RWPE2 (cell line): ENCODE measurements around the gene KCNC1.

ENCODE experiments used
- ATAC-seq: fragments of 200-7000 bp; cut with Tn5 transposase; 3 replicates; pipeline ENCODE4 v1.9.1; 2021; ENCODE audit warnings: low read depth
- DNase-seq: peaks from one replicate; pipeline ENCODE4 v3.0.0-alpha.2; 2020; ENCODE audit warnings: low spot score
- H3K27ac ChIP-seq: fragments of 450-650 bp; 2 replicates; pipeline ENCODE4 v1.5.1; 2017; ENCODE audit warnings: mild to moderate bottlenecking; ENCODE audit not compliant: poor library complexity, severe bottlenecking
- H3K27me3 ChIP-seq: fragments of 250-450 bp; sonication (Bioruptor Pico); 2 replicates; pipeline ENCODE4 v1.5.1; 2021; ENCODE audit warnings: mild to moderate bottlenecking, moderate library complexity; ENCODE audit not compliant: insufficient read depth, poor library complexity, severe bottlenecking
- H3K36me3 ChIP-seq: fragments of 250-450 bp; sonication (Bioruptor Pico); 2 replicates; pipeline ENCODE4 v1.5.1; 2020; ENCODE audit warnings: low read depth, mild to moderate bottlenecking, moderate library complexity
- H3K4me1 ChIP-seq: fragments of 250-450 bp; sonication (Bioruptor Pico); 2 replicates; pipeline ENCODE4 v1.5.1; 2021; ENCODE audit warnings: mild to moderate bottlenecking, moderate library complexity; ENCODE audit not compliant: insufficient read depth, poor library complexity, severe bottlenecking
- H3K4me3 ChIP-seq: fragments of 250-450 bp; sonication (Bioruptor Pico); 2 replicates; pipeline ENCODE4 v1.5.1; 2021; ENCODE audit warnings: mild to moderate bottlenecking, moderate library complexity; ENCODE audit not compliant: severe bottlenecking
- H3K9me3 ChIP-seq: fragments of 250-450 bp; sonication (Bioruptor Pico); 2 replicates; pipeline ENCODE4 v1.5.1; 2021; ENCODE audit warnings: mild to moderate bottlenecking, moderate library complexity; ENCODE audit not compliant: severe bottlenecking
- TF ChIP-seq, protein P1 (sequence below): fragments of 450-650 bp; IDR thresholded peaks from one replicate; pipeline ENCODE4 v1.5.1; 2017; ENCODE audit warnings: mild to moderate bottlenecking, moderate library complexity; ENCODE audit not compliant: poor library complexity, severe bottlenecking

The KCNC1 gene

GRCh38 chr11:17696741-17697140 is 37.8 kb upstream of the KCNC1 start:
- TF ChIP-seq, protein P1, sequence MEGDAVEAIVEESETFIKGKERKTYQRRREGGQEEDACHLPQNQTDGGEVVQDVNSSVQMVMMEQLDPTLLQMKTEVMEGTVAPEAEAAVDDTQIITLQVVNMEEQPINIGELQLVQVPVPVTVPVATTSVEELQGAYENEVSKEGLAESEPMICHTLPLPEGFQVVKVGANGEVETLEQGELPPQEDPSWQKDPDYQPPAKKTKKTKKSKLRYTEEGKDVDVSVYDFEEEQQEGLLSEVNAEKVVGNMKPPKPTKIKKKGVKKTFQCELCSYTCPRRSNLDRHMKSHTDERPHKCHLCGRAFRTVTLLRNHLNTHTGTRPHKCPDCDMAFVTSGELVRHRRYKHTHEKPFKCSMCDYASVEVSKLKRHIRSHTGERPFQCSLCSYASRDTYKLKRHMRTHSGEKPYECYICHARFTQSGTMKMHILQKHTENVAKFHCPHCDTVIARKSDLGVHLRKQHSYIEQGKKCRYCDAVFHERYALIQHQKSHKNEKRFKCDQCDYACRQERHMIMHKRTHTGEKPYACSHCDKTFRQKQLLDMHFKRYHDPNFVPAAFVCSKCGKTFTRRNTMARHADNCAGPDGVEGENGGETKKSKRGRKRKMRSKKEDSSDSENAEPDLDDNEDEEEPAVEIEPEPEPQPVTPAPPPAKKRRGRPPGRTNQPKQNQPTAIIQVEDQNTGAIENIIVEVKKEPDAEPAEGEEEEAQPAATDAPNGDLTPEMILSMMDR = no peak
- Histone ChIP-seq H3K36me3 (no peaks in the 10 kb centered on the region), H3K27ac (no peak overlapping the region), H3K9me3 (no peaks in the 10 kb centered on the region), H3K27me3 (peaks cover 64% of the 10 kb centered on the region), H3K4me1 (no peaks in the 10 kb centered on the region), H3K4me3 (no peak overlapping the region)
- ATAC-seq (no peak), DNase-seq (no peak)

- Histone ChIP-seq H3K4me3 (no peak overlapping the region), H3K9me3 (no peaks in the 10 kb centered on the region), H3K36me3 (no peaks in the 10 kb centered on the region), H3K4me1 (no peaks in the 10 kb centered on the region), H3K27ac (no peak overlapping the region), H3K27me3 (peaks cover 58% of the 10 kb centered on the region)
- TF ChIP-seq, protein P1 = no peak
- no peak for DNase-seq
- ATAC-seq = no peak
Observed at GRCh38 chr11:17697175-17697949, 37.2 kb upstream of the KCNC1 start.

- no peaks in the 10 kb centered on the region for H3K4me1 ChIP-seq
- H3K36me3 ChIP-seq = no peaks in the 10 kb centered on the region
- no peak overlapping the region for H3K27ac ChIP-seq
- peaks cover 37% of the 10 kb centered on the region for H3K27me3 ChIP-seq
- ATAC-seq = no peak
- no peaks in the 10 kb centered on the region for H3K9me3 ChIP-seq
- TF ChIP-seq, protein P1 = no peak
- no peak overlapping the region for H3K4me3 ChIP-seq
- DNase-seq = no peak
Observed at GRCh38 chr11:17699147-17700114, 35.1 kb upstream of the KCNC1 start.

GRCh38 chr11:17700991-17701390 is 33.6 kb upstream of the KCNC1 start:
- H3K27me3 ChIP-seq = peaks cover 22% of the 10 kb centered on the region
- H3K27ac ChIP-seq = no peak overlapping the region
- ATAC-seq (no peak), DNase-seq (no peak)
- H3K4me3 ChIP-seq = no peak overlapping the region
- H3K4me1 ChIP-seq = no peaks in the 10 kb centered on the region
- no peaks in the 10 kb centered on the region for H3K36me3 ChIP-seq
- TF ChIP-seq, protein P1 = no peak
- no peaks in the 10 kb centered on the region for H3K9me3 ChIP-seq
